Measurements from ENCODE around the gene SLC31A2. TPM values are rescaled to one million over a fixed set of nuclear protein-coding genes. Genes with fewer than 3 reads are reported as not detected.
"Not testable (repeated sequence)": the region's sequence is repeated elsewhere in the genome, so short reads cannot be mapped to it uniquely, and the experiment has no call there.

The SLC31A2 gene
- total RNA-seq, 2 donors from 2014 or later: 1.8 to 3.1 TPM

DNA sequence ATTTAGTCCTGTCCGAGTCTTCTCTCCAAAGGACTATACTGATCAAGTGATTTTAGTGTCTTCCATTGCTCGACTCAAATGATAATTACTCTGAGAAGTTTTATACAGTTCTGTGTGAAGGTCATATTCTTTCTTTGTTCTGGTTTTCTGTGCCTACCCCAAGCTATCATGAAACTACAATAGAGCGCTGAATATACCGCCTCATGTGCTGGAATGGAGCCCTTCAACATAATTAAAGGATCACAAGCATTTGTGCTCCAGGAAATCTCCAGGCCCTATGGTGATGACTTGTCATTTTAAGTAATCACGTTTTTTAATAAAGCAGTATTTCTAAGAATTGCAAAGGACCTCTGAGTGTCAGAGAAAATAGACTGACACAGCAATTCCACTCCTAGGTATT, 10.9 kb upstream of the SLC31A2 start:
- H3K9me3 ChIP-seq (ENCODE audit: control insufficient read depth, low read length): no peaks in the 10 kb centered on the region
- H3K4me3 Mint-ChIP-seq: no peak overlapping the region
- no peak overlapping the region for H3K27ac ChIP-seq (ENCODE audit: low read depth, low read length)
- H3K4me1 Mint-ChIP-seq: no peaks in the 10 kb centered on the region
- H3K4me1 ChIP-seq (ENCODE audit: control insufficient read depth, insufficient read depth, low read length): no peaks in the 10 kb centered on the region
- no peaks in the 10 kb centered on the region for H3K36me3 ChIP-seq (ENCODE audit: control insufficient read depth, insufficient read depth, low read length)
- H3K9me3 Mint-ChIP-seq: peaks cover 28% of the 10 kb centered on the region
- TF ChIP-seq, protein P1, sequence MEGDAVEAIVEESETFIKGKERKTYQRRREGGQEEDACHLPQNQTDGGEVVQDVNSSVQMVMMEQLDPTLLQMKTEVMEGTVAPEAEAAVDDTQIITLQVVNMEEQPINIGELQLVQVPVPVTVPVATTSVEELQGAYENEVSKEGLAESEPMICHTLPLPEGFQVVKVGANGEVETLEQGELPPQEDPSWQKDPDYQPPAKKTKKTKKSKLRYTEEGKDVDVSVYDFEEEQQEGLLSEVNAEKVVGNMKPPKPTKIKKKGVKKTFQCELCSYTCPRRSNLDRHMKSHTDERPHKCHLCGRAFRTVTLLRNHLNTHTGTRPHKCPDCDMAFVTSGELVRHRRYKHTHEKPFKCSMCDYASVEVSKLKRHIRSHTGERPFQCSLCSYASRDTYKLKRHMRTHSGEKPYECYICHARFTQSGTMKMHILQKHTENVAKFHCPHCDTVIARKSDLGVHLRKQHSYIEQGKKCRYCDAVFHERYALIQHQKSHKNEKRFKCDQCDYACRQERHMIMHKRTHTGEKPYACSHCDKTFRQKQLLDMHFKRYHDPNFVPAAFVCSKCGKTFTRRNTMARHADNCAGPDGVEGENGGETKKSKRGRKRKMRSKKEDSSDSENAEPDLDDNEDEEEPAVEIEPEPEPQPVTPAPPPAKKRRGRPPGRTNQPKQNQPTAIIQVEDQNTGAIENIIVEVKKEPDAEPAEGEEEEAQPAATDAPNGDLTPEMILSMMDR (conservative IDR thresholded peaks at IDR 0.05): no peak
- H3K27ac Mint-ChIP-seq: no peak overlapping the region
- peaks cover 6% of the 10 kb centered on the region for H3K27me3 Mint-ChIP-seq (ENCODE audit: insufficient read depth)
- peaks cover 26% of the 10 kb centered on the region for H3K27me3 ChIP-seq (ENCODE audit: control insufficient read depth, insufficient read depth, low read length, poor library complexity, severe bottlenecking)
- no peak for DNase-seq
- no peaks in the 10 kb centered on the region for H3K36me3 Mint-ChIP-seq (ENCODE audit: low read depth)
- no peak overlapping the region for H3K9ac ChIP-seq (ENCODE audit: extremely low read depth, low read length, poor library complexity, severe bottlenecking)
- WGBS, 2 experiments (ENCODE audit: insufficient coverage in 1 of 2, insufficient read length in 1 of 2): 88 to 92% methylated on average over 4 to 5 of the region's 5 CpGs
- no peak overlapping the region for H3K4me3 ChIP-seq (ENCODE audit: low read length)

DNA sequence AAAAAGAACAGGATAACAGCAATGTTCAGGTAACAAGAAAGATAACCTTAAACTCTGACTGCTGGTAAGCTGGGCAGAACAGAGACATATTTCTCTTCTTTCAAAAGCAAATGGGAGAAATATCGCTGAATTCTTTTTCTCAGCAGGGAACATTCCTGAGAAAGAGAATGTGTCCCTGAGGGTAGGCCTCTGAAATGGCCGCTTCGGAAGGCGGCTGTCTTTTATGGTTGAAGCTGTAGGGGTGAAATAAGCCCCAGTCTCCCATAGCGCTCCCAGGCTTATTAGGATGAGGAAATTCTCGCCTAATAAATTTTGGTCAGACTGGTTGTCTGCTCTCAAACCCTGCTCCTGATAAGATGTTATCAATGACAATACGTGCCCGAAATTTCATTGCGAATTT, 9.9 kb upstream of the SLC31A2 start:
- H3K27ac Mint-ChIP-seq; H3K36me3 ChIP-seq (ENCODE audit: control insufficient read depth, insufficient read depth, low read length); H3K4me3 Mint-ChIP-seq; H3K4me1 ChIP-seq (ENCODE audit: control insufficient read depth, insufficient read depth, low read length); H3K9ac ChIP-seq (ENCODE audit: extremely low read depth, low read length, poor library complexity, severe bottlenecking); H3K4me1 Mint-ChIP-seq; H3K36me3 Mint-ChIP-seq (ENCODE audit: low read depth); DNase-seq; H3K27ac ChIP-seq (ENCODE audit: low read depth, low read length); H3K9me3 ChIP-seq (ENCODE audit: control insufficient read depth, low read length); H3K27me3 Mint-ChIP-seq (ENCODE audit: insufficient read depth); H3K4me3 ChIP-seq (ENCODE audit: low read length): not testable (repeated sequence)
- 81 to 82% methylated on average over 7 to 9 of the region's 9 CpGs for WGBS, 2 experiments (ENCODE audit: insufficient coverage in 1 of 2, insufficient read length in 1 of 2)
- peaks cover 22% of the 10 kb centered on the region for H3K27me3 ChIP-seq (ENCODE audit: control insufficient read depth, insufficient read depth, low read length, poor library complexity, severe bottlenecking)
- peaks cover 28% of the 10 kb centered on the region for H3K9me3 Mint-ChIP-seq

DNA sequence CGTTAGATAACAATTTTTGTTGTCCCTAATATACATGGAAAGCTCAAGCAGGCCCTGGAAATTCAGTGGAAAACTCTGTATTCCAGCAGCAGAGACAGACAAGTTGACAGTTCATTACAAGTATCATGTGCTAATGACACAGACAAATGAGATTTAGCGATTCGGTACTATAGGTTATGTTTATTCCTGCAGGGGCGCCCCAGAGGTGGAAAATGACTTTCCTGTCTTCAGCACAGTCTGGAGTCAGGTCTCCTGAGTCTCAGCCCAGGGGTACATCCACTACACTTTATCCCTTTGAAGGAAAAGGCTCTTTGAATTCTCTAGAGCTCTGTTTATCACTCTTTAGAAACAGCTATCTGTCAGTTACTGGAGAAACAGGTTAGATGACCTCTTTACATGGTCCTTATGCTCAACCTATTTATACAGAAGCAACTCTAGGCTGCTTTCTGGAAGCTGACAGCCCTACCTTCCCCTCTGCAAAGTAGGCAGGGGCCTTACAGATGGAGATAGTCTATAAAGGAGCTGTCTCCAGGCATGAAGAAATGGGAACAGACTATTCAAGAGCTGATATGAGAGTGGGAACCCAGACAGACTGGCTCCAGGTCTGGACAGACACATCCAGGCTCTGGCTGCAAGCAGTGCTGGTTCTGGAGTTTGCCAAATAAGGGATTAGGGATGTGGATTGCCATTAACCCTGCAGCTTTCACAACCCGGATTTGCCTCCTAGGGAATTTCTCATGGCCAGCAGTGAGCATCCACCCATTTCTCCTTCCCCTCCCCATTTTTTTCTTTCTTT, 7.2 kb upstream of the SLC31A2 start:
- H3K4me3 ChIP-seq (ENCODE audit: low read length): no peak overlapping the region
- TF ChIP-seq, protein P1 (conservative IDR thresholded peaks at IDR 0.05): no peak
- H3K27me3 ChIP-seq (ENCODE audit: control insufficient read depth, insufficient read depth, low read length, poor library complexity, severe bottlenecking): no peaks in the 10 kb centered on the region
- Mint-ChIP-seq H3K4me1 (no peaks in the 10 kb centered on the region), H3K27ac (no peak overlapping the region), H3K9me3 (peaks cover 28% of the 10 kb centered on the region), H3K36me3 (ENCODE audit: low read depth) (no peaks in the 10 kb centered on the region), H3K27me3 (ENCODE audit: insufficient read depth) (peaks cover 6% of the 10 kb centered on the region), H3K4me3 (no peak overlapping the region)
- no peaks in the 10 kb centered on the region for H3K4me1 ChIP-seq (ENCODE audit: control insufficient read depth, insufficient read depth, low read length)
- no peak for DNase-seq
- WGBS, 2 experiments (ENCODE audit: insufficient coverage in 1 of 2, insufficient read length in 1 of 2): 92 to 98% methylated on average over 4 to 5 of the region's 5 CpGs
- no peak overlapping the region for H3K9ac ChIP-seq (ENCODE audit: extremely low read depth, low read length, poor library complexity, severe bottlenecking)
- no peaks in the 10 kb centered on the region for H3K36me3 ChIP-seq (ENCODE audit: control insufficient read depth, insufficient read depth, low read length)
- no peak overlapping the region for H3K27ac ChIP-seq (ENCODE audit: low read depth, low read length)
- H3K9me3 ChIP-seq (ENCODE audit: control insufficient read depth, low read length): no peaks in the 10 kb centered on the region

DNA sequence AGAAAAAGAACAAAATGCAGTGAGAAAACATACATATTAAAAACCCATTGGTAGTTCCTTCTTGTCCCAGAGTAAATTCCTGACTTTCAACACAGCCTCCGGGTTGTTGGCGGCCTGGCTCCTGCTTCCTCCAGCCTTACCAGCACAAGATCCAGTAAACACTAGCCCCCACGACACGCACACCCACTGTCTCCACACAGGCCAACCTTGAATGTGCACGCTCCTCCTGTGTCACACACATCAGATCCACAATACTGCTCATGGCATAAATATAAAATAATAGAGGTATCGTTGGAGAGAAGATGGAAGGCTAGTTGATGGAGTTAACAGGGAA, 2.5 kb upstream of the SLC31A2 start:
- H3K9me3 ChIP-seq (ENCODE audit: control insufficient read depth, low read length): no peaks in the 10 kb centered on the region
- TF ChIP-seq, protein P1 (conservative IDR thresholded peaks at IDR 0.05): no peak
- WGBS, 2 experiments (ENCODE audit: insufficient coverage in 1 of 2, insufficient read length in 1 of 2): 90 to 100% methylated on average over 1 to 5 of the region's 6 CpGs
- Mint-ChIP-seq H3K4me1 (no peaks in the 10 kb centered on the region), H3K9me3 (no peaks in the 10 kb centered on the region), H3K27me3 (ENCODE audit: insufficient read depth) (peaks cover 24% of the 10 kb centered on the region), H3K4me3 (no peak overlapping the region), H3K27ac (no peak overlapping the region), H3K36me3 (ENCODE audit: low read depth) (no peaks in the 10 kb centered on the region)
- DNase-seq: no peak
- no peaks in the 10 kb centered on the region for H3K4me1 ChIP-seq (ENCODE audit: control insufficient read depth, insufficient read depth, low read length)
- H3K27me3 ChIP-seq (ENCODE audit: control insufficient read depth, insufficient read depth, low read length, poor library complexity, severe bottlenecking): peaks cover 13% of the 10 kb centered on the region
- no peaks in the 10 kb centered on the region for H3K36me3 ChIP-seq (ENCODE audit: control insufficient read depth, insufficient read depth, low read length)
- H3K9ac ChIP-seq (ENCODE audit: extremely low read depth, low read length, poor library complexity, severe bottlenecking): no peak overlapping the region
- no peak overlapping the region for H3K27ac ChIP-seq (ENCODE audit: low read depth, low read length)
- no peak overlapping the region for H3K4me3 ChIP-seq (ENCODE audit: low read length)

Measured in endodermal cell (in vitro differentiated cells).